SU-DHL-6 (cell line): ENCODE results near the gene SLC8A1.

Source experiments
- H2AFZ ChIP-seq: fragments of 200-600 bp; sonication (generic); 2 replicates; pipeline ENCODE4 v1.6.1; 2014; ENCODE audit warnings: low read depth, mild to moderate bottlenecking, moderate library complexity, mixed read lengths, antibody characterized with exemption, low read length; ENCODE audit not compliant: severe bottlenecking
- H3F3A ChIP-seq: fragments of 200-600 bp; shearing (Covaris generic); 2 replicates; pipeline ENCODE4 v1.6.0; 2016; ENCODE audit warnings: antibody characterized with exemption, mild to moderate bottlenecking; ENCODE audit not compliant: insufficient read depth
- H3K27ac ChIP-seq: fragments of 200-600 bp; sonication (generic); 2 replicates; pipeline ENCODE4 v1.5.1; 2016; ENCODE audit warnings: low read depth, mild to moderate bottlenecking, low read length, moderate library complexity, mixed read lengths
- H3K27me3 ChIP-seq: fragments of 200-600 bp; sonication (generic), shearing (Covaris generic); 2 replicates; pipeline ENCODE4 v1.6.0; 2014; ENCODE audit warnings: mild to moderate bottlenecking, low read length
- H3K36me3 ChIP-seq: fragments of 200-600 bp; sonication (generic); 2 replicates; pipeline ENCODE4 v1.6.1; 2014; ENCODE audit warnings: mild to moderate bottlenecking, low read length, mixed read lengths
- H3K4me2 ChIP-seq: fragments of 300-600, 200-600 bp; shearing (Covaris generic), sonication (generic); 2 replicates; pipeline ENCODE4 v1.6.0; 2014; ENCODE audit warnings: low read length, low read depth, mild to moderate bottlenecking; ENCODE audit not compliant: poor library complexity, severe bottlenecking
- H3K4me3 ChIP-seq: fragments of 200-600 bp; sonication (generic); 2 replicates; pipeline ENCODE4 v1.5.1; 2014; ENCODE audit warnings: antibody characterized with exemption, low read length, mild to moderate bottlenecking, mixed read lengths; ENCODE audit not compliant: insufficient read depth, poor library complexity, severe bottlenecking
- H3K79me2 ChIP-seq: fragments of 200-600 bp; sonication (generic); 2 replicates; pipeline ENCODE4 v1.6.1; 2014; ENCODE audit warnings: mild to moderate bottlenecking, low read length, moderate library complexity; ENCODE audit not compliant: insufficient read depth
- H3K9ac ChIP-seq: fragments of 200-600 bp; sonication (generic); 2 replicates; pipeline ENCODE4 v1.7.0; 2014; ENCODE audit warnings: mild to moderate bottlenecking, low read length
- H3K9me2 ChIP-seq: fragments of 200-600 bp; sonication (generic); replicated peaks from 2 replicates; pipeline ENCODE4 v1.6.1; 2014; ENCODE audit warnings: low read length; ENCODE audit not compliant: insufficient read depth
- H3K9me3 ChIP-seq: fragments of 200-600 bp; sonication (generic); 2 replicates; pipeline ENCODE4 v1.6.1; 2014; ENCODE audit warnings: low read length, mixed read lengths; ENCODE audit not compliant: insufficient read depth
- H4K20me1 ChIP-seq: fragments of 200-600 bp; sonication (generic); 2 replicates; pipeline ENCODE4 v1.6.1; 2014; ENCODE audit warnings: low read depth, mild to moderate bottlenecking, antibody characterized with exemption, low read length, moderate library complexity, mixed read lengths
- CTCF ChIP-seq: fragments of 200-600 bp; sonication (generic); IDR thresholded peaks from one replicate; pipeline ENCODE4 v1.5.1; 2017; ENCODE audit warnings: antibody characterized with exemption, mild to moderate bottlenecking, low read length, moderate library complexity; ENCODE audit not compliant: insufficient read depth, poor library complexity, severe bottlenecking
- EZH2phosphoT487 ChIP-seq: fragments of 200-600 bp; sonication (generic), shearing (Covaris generic); conservative IDR thresholded peaks from 2 replicates; pipeline ENCODE4 v1.6.1; 2018; ENCODE audit warnings: mild to moderate bottlenecking, antibody characterized with exemption, low read length, moderate library complexity, mixed read lengths

The SLC8A1 gene

DNA sequence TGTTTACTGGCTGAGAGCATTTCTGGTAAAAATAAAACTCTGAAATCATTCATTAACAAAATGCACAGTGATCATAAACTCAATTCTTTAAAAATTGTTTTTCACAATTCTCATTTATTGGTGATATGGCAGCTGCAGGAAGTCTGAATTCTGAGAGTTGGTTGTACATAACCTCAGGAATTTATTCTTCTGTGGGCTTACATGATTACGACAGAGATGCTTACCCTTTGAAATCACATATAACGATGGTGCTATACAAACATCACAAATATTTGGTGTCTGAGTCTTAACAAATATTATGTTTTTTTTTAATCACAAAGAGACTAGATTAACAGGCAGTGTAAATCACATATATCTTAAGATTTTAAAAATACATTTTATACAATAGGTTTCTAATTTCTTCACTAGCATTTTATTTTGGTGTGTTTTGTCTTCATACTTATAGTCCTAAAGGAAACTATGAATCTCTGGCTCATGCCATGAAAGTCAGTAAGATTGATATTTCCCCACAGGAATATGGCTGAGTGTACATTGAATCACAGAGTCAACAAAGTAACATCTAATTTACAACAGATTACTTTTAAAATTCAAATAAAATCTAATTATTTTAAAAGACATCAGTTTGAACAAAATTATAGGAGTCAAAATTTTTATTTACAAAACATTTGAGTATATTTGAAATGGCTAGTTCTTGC lies 354.1 kb downstream of the SLC8A1 start:
- peaks cover 3% of the 10 kb centered on the region; the same call in 1 of the 2 replicates for H3K27me3 ChIP-seq
- H3K9me2 ChIP-seq, result no peaks in the 10 kb centered on the region
- H3K9ac ChIP-seq, result no peak overlapping the region
- no peak for TF ChIP-seq CTCF
- no peak for TF ChIP-seq EZH2phosphoT487
- no peaks in the 10 kb centered on the region for H3K9me3 ChIP-seq
- H3F3A ChIP-seq, result no peaks in the 10 kb centered on the region
- no peaks in the 10 kb centered on the region for H3K79me2 ChIP-seq
- no peak overlapping the region for H3K27ac ChIP-seq
- no peaks in the 10 kb centered on the region for H4K20me1 ChIP-seq
- no peak overlapping the region for H2AFZ ChIP-seq
- no peak overlapping the region for H3K4me3 ChIP-seq
- no peaks in the 10 kb centered on the region for H3K36me3 ChIP-seq
- no peak overlapping the region for H3K4me2 ChIP-seq

DNA sequence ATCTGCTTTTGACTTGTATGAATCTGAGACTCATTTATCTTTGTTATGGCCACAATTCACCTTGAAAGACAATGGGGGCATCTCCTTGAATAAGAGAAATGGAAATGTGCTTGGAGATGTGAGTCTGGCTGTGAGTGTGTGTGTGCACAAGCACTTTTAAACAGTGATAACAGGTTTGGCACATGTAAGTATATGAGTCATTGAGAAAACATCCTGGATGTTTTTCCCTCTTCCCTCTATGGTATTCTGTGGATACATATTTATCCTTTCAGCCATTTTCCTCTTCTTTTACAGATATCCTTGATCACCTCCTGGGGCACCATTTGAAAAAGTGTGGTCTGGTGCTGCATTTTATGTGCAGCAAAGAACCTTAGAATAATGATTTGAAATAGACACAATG lies 355.5 kb downstream of the SLC8A1 start:
- no peak overlapping the region for H3K4me3 ChIP-seq
- no peak overlapping the region for H3K4me2 ChIP-seq
- peaks cover 3% of the 10 kb centered on the region; the same call in 1 of the 2 replicates for H3K27me3 ChIP-seq
- no peaks in the 10 kb centered on the region for H4K20me1 ChIP-seq
- no peaks in the 10 kb centered on the region for H3F3A ChIP-seq
- no peak overlapping the region for H2AFZ ChIP-seq
- TF ChIP-seq CTCF (no peak), EZH2phosphoT487 (no peak)
- H3K36me3 ChIP-seq, result no peaks in the 10 kb centered on the region
- no peak overlapping the region for H3K9ac ChIP-seq
- no peaks in the 10 kb centered on the region for H3K9me2 ChIP-seq
- no peaks in the 10 kb centered on the region for H3K9me3 ChIP-seq
- no peaks in the 10 kb centered on the region for H3K79me2 ChIP-seq
- H3K27ac ChIP-seq, result no peak overlapping the region

GRCh38 chr2:40095000-40095399 lies 356.9 kb downstream of the SLC8A1 start:
- Histone ChIP-seq H3F3A (no peaks in the 10 kb centered on the region), H3K4me2 (no peak overlapping the region), H3K27me3 (peaks cover 3% of the 10 kb centered on the region; the same call in 1 of the 2 replicates), H3K4me3 (no peak overlapping the region), H3K36me3 (no peaks in the 10 kb centered on the region), H4K20me1 (no peaks in the 10 kb centered on the region), H3K79me2 (no peaks in the 10 kb centered on the region), H2AFZ (no peak overlapping the region), H3K9ac (no peak overlapping the region), H3K9me2 (no peaks in the 10 kb centered on the region), H3K27ac (no peak overlapping the region), H3K9me3 (no peaks in the 10 kb centered on the region)
- TF ChIP-seq CTCF (no peak), EZH2phosphoT487 (no peak)
